ENCODE measurements around the gene PIM3.

PIM3 gene

DNA sequence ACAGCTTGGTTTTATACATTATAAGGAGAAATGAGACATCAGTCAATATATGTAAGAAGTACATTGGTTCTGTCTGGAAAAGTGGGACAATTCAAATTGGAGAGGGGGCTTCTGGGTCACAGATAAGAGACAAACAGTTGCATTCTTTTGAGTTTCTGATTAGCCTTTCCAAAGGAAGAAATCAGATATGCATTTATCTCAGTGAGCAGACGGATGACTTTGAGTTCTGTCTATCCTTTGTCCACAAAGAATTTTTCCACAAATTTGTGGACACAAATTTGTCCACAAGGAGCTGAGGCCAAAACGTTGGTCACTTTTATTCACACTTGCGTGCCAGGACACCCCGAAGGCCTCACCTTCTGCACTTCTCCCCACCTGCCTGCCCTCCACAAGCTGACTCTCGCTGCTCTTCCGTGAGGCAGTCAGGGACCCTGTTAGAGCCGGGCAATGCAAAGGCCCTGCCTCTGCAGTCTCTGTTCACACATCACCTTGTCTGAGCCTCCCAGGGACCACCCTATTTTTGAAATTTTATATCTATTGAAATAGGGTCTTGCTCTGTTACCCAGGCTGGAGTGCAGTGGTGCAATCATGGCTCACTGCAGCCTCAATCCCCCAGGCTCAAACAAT is 31.4 kb downstream of the PIM3 start:
- DNase-seq (ENCODE audit: low spot score): no peak

- DNase-seq (ENCODE audit: low spot score): peak; percentile 30
Observed at GRCh38 chr22:49992921-49993648, 32.5 kb downstream of the PIM3 start.

DNA sequence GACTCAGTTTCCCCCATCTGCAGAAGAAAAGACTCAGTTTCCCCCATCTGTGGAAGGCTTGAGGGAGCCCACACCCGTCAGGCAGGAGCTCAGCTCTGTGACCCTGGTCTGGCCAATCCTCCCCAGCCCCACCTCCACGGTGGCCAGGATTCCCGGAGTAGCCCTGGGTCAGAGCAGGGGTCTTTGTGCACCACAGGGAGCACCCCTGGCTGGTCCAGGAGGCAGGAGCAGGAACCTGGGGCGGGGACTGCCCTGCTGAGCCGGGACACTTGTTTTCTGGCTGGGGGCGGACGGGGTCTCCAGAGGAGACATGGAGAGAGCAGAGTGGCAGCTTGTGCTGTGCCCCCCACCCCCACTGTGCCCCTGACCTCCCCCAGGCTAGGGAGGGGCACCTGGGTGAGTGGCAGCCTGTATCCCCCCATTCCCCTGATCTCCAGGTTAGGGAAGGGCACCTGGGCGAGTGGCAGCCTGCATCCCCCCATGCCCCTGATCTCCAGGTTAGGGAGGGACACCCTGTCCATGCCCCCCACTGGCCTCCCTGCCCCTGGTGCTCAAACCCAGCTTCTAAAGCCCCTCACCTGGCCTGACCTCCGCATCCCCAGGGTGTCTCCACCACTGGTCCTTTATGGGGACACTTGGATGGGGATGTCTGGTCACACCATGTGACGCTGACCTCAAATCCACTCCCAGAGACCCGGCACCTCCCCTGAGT is 33.2 kb downstream of the PIM3 start:
- DNase-seq (ENCODE audit: low spot score): no peak

DNA sequence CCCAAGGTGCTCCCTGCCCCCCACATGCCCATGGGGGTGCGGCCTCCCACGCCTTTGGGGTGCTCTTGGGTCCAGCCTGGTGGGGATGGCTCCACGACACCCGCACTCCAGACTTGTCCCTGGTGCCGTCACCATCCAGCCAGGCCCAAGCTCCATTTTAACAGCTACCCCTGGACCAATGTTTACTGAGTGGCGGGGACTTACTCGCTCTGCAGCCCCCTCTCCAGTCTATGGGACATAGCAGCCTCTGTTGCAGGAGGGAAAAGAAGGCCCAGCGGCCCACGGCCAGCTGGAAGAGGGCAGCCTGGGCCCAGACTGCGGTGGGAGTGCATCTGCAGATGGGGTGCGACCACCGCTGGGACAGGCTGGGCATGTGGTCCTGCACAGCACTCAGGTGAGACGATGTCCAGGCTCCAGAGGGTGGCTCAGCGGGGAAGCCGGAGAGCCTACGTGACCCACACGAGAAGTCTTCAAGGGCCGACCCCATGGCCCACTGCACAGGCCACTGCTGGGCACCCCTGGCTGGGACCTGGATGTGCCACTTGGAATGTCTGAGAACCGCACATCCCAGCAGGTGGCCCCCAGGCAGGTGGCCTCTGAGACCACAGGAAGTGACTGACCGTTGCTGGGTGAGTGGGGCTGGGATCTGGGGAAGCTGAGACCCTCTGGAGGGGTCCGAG is 33.9 kb downstream of the PIM3 start:
- no peak for DNase-seq (ENCODE audit: low spot score)

- no peak for DNase-seq (ENCODE audit: low spot score)
Observed at GRCh38 chr22:49995041-49995360, 34.4 kb downstream of the PIM3 start.

GRCh38 chr22:49995361-49996118 is 35.0 kb downstream of the PIM3 start:
- DNase-seq (ENCODE audit: low spot score): no peak

DNA sequence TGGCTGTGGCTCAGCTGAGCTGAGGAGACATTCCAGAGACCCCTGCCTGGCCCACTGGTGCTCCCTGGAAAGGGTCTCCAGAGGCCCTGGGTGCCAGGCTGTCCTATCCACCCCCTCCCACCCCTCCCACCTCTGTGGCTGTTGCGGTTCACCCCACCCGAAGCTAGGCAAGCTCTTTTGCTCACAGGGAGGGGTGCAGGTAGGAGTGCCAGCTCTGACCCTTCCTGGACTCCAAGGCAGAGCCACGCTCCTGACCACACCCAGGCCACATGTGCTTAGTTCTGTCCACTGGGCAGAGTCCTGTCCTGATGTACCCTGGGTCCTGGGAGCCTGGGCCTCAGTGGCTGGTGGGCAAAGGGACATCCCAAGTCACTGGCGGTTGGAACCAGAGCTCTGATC is 35.5 kb downstream of the PIM3 start:
- DNase-seq (ENCODE audit: low spot score): no peak

DNA sequence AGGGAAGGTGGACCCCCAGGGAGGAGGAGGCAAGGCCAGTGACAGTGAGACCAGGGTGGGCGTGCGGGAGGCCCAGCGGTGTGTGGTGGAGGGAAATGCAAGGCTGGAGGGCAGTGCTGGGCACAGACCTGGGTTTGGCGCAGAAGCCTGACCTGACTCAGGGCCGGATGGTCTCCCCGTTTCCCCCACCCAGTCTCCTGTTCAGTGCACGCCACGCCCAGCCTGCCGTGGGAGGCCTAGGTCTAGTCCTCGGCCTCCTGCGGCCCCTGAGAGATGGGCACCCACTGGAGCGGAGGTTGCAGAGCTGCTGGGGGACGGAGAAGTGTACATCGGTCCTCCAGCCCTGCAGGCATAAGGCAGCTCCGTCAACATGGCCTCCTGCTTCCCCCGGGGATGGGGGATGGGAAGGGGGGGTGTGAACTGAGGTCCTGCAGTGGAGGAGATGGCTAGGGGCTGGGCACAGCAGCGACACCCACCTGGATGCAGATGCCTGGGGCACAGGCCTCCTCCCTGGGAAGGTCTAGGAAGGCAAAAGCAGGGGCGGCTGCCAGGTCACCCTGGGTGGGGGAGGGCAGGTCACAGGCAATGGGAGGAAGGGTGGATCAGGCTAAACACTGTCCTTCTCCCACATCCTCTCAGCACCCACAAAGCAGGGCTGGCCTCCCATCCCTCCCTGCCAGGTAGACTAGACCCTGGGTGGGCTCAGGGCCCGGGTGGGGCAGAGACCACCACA is 36.1 kb downstream of the PIM3 start:
- no peak for DNase-seq (ENCODE audit: low spot score)

- DNase-seq (ENCODE audit: low spot score): no peak
Observed at GRCh38 chr22:49997251-49997599, 36.7 kb downstream of the PIM3 start.

DNA sequence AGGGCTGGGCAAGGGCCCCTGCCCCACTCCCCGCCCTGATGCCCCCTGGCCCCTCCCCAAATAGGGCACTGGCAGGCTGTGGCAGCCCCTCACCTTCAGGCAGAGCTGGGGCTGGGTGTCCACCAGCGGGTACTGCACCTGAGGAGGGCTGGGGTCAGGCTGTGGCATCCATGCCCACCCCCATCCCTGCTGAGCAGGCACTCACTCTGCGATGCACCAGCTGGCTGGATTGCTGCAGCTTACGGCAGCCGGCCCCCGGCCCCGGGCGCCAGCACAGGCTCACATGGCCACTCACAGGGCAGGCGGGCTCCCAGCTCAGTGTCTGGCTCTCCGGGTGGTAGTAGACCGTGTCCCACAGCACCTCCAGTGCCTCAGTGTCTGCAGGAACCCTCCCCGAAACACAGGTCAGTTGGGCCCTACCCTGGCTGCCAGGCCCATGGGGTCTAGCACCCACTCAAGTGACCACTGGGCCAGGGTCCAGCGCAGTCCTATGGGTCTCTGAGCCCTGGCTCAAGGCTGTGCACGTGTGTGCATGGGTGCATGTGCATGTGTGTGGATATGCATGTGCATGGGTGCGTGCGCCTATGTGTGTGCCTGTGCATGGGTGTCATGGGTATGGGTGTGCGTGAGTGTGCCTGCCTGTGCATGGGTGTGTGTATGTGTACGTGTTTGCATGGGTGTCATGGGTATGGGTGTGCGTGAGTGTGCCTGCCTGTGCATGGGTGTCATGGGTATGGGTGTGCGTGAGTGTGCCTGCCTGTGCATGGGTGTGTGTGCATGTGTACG is 37.6 kb downstream of the PIM3 start:
- no peak for DNase-seq (ENCODE audit: low spot score)

DNA sequence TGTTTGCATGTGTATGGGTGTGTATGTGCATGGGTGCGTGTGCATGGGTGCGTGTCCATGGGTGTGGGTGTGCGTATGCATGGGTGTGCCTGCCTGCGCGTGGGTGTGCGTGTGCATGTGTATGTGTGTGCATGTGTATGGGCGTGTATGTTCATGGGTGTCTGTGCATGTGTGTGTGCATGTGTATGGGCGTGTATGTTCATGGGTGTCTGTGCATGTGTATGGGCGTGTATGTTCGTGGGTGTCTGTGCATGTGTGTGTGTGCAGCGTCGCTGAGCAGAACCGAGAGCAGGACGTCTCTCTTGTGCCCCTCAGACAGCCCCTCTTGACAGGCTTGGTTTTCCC is 38.1 kb downstream of the PIM3 start:
- DNase-seq (ENCODE audit: low spot score): no peak

DNA sequence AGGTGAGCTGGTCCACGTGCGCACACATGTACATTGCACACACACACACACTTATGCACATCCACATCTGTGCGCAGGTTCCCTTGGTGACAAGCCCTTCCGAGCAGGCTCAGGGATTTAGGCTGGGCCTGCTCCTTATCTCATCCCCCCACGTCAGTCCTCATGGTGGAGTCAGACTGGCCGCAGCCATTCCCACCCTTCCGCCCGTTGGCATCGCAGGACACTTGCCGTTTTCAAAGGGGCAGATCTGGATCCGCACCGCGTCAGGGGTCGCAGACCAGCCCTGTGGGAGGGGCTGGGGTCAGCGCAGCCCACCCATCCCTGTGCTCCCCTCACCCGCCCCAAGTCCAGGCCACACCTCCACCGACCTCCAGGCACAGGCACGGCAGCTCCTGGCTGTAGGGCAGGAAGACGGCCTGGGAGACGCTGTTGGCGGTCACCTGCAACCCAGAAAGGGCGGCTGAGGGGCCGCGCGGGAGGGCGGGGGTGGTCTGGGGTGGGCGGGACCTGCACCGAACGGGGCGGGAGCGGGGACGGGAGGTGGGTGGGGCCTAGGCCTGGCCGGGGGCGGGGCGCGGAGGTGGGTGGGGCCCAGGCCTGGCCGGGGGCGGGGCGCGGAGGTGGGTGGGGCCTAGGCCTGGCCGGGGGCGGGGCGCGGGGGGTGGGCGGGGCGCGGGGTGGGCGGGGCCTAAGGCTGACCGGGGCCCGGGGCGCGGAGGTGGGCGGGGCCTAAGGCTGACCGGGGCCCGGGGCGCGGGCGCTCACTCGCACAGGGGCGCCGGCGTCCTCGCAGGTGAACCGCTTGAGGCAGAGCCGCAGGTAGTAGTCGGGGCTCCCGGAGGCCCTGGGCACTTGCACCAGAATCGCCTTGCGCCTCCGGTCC is 38.7 kb downstream of the PIM3 start:
- peak; percentile 43 for DNase-seq (ENCODE audit: low spot score)

DNA sequence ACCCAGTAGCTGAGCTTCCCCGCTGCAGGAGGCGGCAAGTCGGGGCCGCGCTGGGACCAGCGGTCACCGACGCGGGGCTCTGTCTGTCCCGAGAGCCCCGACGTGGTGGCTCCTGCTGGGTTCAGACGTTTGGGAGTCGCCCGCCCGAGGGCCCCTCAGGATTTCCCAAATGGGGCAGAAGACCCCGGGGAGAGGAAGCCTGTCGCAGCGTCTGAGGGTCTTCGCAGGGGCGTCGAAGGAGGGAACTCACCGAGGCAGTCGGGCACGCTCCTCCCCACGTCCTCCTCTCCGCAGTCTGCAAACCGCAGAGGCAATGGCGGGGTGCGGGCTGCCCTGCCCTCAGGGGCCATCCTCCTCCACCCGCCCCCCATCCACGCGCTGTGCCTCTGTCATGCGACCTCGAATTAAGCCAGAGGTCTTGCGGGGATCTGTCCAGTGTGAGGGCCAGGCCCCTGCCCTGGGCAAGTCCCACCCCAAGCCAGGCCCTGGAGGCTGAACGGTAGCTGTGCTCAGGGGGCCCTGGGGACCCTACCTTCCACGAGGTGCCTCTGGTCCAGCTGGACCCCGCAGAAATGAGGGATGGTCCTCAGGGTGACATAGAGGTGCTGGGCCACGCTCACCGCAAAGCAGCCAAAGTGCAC is 39.5 kb downstream of the PIM3 start:
- DNase-seq (ENCODE audit: low spot score): no peak

GRCh38 chr22:50000587-50001387 is 40.2 kb downstream of the PIM3 start:
- no peak for DNase-seq (ENCODE audit: low spot score)

GRCh38 chr22:50001388-50002231 is 41.0 kb downstream of the PIM3 start:
- peak; percentile 57 for DNase-seq (ENCODE audit: low spot score)

GRCh38 chr22:50002791-50003190 is 42.2 kb downstream of the PIM3 start:
- DNase-seq (ENCODE audit: low spot score): no peak

GRCh38 chr22:50004918-50005317 is 44.3 kb downstream of the PIM3 start:
- DNase-seq (ENCODE audit: low spot score): no peak
